ENCODE results near the gene SPAG16.

Gene SPAG16

GRCh38 chr2:213284105-213285090 is at the start of gene SPAG16:
TSS of gene SPAG16 (plus strand) at chr2:213284464.
- ATAC-seq: peak; percentile 98
- no peak for TF ChIP-seq GLIS3 (CRISPR knock-in tag; IDR thresholded peaks at IDR 0.05)
- peak; percentile 78 for TF ChIP-seq PATZ1 (CRISPR knock-in tag; IDR thresholded peaks at IDR 0.05; ENCODE audit: borderline replicate concordance)

- TF ChIP-seq CSDC2 (CRISPR knock-in tag; IDR thresholded peaks at IDR 0.05): no peak
- TF ChIP-seq SNAI2 (CRISPR knock-in tag; IDR thresholded peaks at IDR 0.05): no peak
- no peak for TF ChIP-seq CREB5 (CRISPR knock-in tag; IDR thresholded peaks at IDR 0.05; ENCODE audit: low read depth)
- TF ChIP-seq TCF4 (CRISPR knock-in tag; IDR thresholded peaks at IDR 0.05; ENCODE audit: borderline replicate concordance): no peak
- TF ChIP-seq GLIS3 (CRISPR knock-in tag; IDR thresholded peaks at IDR 0.05): no peak
- no peak for TF ChIP-seq CSRNP3 (CRISPR knock-in tag; IDR thresholded peaks at IDR 0.05)
- no peak for TF ChIP-seq TSHZ2 (CRISPR knock-in tag; IDR thresholded peaks at IDR 0.05)
- TF ChIP-seq RARB (CRISPR knock-in tag; IDR thresholded peaks at IDR 0.05): no peak
- no peak for ATAC-seq
These were observed 49.6 kb upstream of the SPAG16 start for GRCh38 chr2:213234641-213235040.

GRCh38 chr2:213235741-213236140 is 48.5 kb upstream of the SPAG16 start:
- TF ChIP-seq SNAI2 (CRISPR knock-in tag; IDR thresholded peaks at IDR 0.05): no peak
- ATAC-seq: no peak

GRCh38 chr2:213237251-213237650 is 47.0 kb upstream of the SPAG16 start:
- peak; percentile 51 for ATAC-seq
- TF ChIP-seq CSRNP3 (CRISPR knock-in tag; IDR thresholded peaks at IDR 0.05) (no peak), GLIS3 (CRISPR knock-in tag; IDR thresholded peaks at IDR 0.05) (no peak), TSHZ2 (CRISPR knock-in tag; IDR thresholded peaks at IDR 0.05) (no peak), PPARA (CRISPR knock-in tag; IDR thresholded peaks at IDR 0.05; ENCODE audit: borderline replicate concordance) (no peak), TCF4 (CRISPR knock-in tag; IDR thresholded peaks at IDR 0.05; ENCODE audit: borderline replicate concordance) (no peak), ZFP3 (CRISPR knock-in tag; IDR thresholded peaks at IDR 0.05) (no peak), ZFP30 (CRISPR knock-in tag; IDR thresholded peaks at IDR 0.05) (no peak), SNAI2 (CRISPR knock-in tag; IDR thresholded peaks at IDR 0.05) (no peak), POU6F1 (CRISPR knock-in tag; IDR thresholded peaks at IDR 0.05; ENCODE audit: borderline replicate concordance, low read depth) (no peak), ISL1 (CRISPR knock-in tag; IDR thresholded peaks at IDR 0.05) (no peak; the same call in none of the 2 replicates), CREB5 (CRISPR knock-in tag; IDR thresholded peaks at IDR 0.05; ENCODE audit: low read depth) (no peak), BACH2 (CRISPR knock-in tag; IDR thresholded peaks at IDR 0.05; ENCODE audit: borderline replicate concordance) (no peak), OSR1 (CRISPR knock-in tag; IDR thresholded peaks at IDR 0.05) (no peak)
